Naive B cell (primary cell): Measurements from ENCODE around the gene SMPD3. TPM values are rescaled to one million over a fixed set of nuclear protein-coding genes. Genes with fewer than 3 reads are reported as not detected.

Experiments
- ATAC-seq, 2 donors: fragments of 150-1000 bp; cut with Tn5 transposase; 2 replicates each; pipeline ENCODE4 v1.10.0; 2021; ENCODE audit warnings: low read depth in 2 of 2, mild to moderate bottlenecking in 2 of 2, moderate library complexity in 2 of 2
- DNase-seq: peaks from one replicate; pipeline ENCODE4 v3.0.0; 2022
- H3K27ac Mint-ChIP-seq, 6 donors: one replicate each; pipeline ENCODE4 v1.8.0; 2020 to 2022; ENCODE audit warnings: mild to moderate bottlenecking in 6 of 6, mixed read lengths in 6 of 6, moderate library complexity in 5 of 6, inconsistent platforms in 2 of 6
- H3K27me3 Mint-ChIP-seq, 3 donors: one replicate each; pipeline ENCODE4 v1.8.0; 2021 to 2022; ENCODE audit warnings: mixed read lengths in 3 of 3, mild to moderate bottlenecking in 1 of 3
- H3K36me3 Mint-ChIP-seq, 2 donors: one replicate each; pipeline ENCODE4 v1.8.0; 2020 to 2022; ENCODE audit warnings: mixed read lengths in 2 of 2, inconsistent platforms in 1 of 2, mild to moderate bottlenecking in 1 of 2
- H3K4me1 Mint-ChIP-seq, 3 donors: one replicate each; pipeline ENCODE4 v1.8.0; 2020 to 2022; ENCODE audit warnings: mixed read lengths in 3 of 3, inconsistent platforms in 1 of 3, mild to moderate bottlenecking in 1 of 3, moderate library complexity in 1 of 3
- H3K4me3 Mint-ChIP-seq, 8 donors: one replicate each; pipeline ENCODE4 v1.8.0; 2020 to 2022; ENCODE audit warnings: mild to moderate bottlenecking in 8 of 8, mixed read lengths in 8 of 8, moderate library complexity in 8 of 8, inconsistent platforms in 2 of 8
- H3K9me3 Mint-ChIP-seq, 7 donors: one replicate each; pipeline ENCODE4 v1.8.0; 2020 to 2022; ENCODE audit warnings: mixed read lengths in 7 of 7, mild to moderate bottlenecking in 5 of 7, inconsistent platforms in 2 of 7, moderate library complexity in 1 of 7
- polyA plus RNA-seq, 6 donors: library from polyadenylated mRNA; unstranded; fragments of 300-500 nt; fragmentation: Illumina TruSeq; gene quantifications; one replicate each; pipeline ENCODE4 v1.2.3, GENCODE V29; 2021; ENCODE audit warnings: low read depth in 6 of 6

The SMPD3 gene
- polyA plus RNA-seq, 6 donors from 2014 or later: 0.18 to 2.2 (median 0.41) TPM; not detected in 1

DNA sequence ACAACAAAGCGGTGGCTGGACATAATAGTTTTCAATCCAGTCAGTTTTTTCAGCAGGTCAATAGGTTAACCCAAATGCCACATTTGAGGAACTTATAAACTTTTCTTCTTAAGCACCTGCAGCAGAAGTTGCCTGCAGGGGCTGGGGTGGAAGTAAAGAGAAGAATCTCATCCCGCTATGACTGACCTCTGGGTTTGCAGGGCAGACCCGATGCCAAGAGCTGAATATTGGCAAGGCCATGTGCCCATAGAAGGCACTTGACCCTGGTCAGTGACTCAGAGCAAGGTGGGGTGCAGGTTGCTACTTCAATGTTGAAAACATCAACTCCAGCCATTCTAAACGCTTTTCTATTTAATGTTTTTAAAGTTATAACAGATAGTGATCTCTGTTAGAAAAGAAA, 17.9 kb upstream of the SMPD3 start:
- no peak for DNase-seq
- peak overlapping the region in 2 of 6 donors; percentile 38 to 39 for H3K27ac Mint-ChIP-seq
- H3K27me3 Mint-ChIP-seq: no peaks in the 10 kb centered on the region
- H3K4me1 Mint-ChIP-seq: peaks cover 28 to 41% (median 34%) of the 10 kb centered on the region in 3 donors
- H3K4me3 Mint-ChIP-seq: no peak overlapping the region
- no peak for ATAC-seq
- H3K9me3 Mint-ChIP-seq: peaks cover 0 to 12% (median 6%) of the 10 kb centered on the region in 7 donors
- peaks cover 4 to 16% of the 10 kb centered on the region in 2 donors for H3K36me3 Mint-ChIP-seq

- Mint-ChIP-seq H3K4me3 (peak overlapping the region in 1 of 8 donors; percentile 8), H3K9me3 (peaks cover 0 to 12% (median 6%) of the 10 kb centered on the region in 7 donors), H3K27me3 (peaks cover 0 to 13% (median 8%) of the 10 kb centered on the region in 3 donors), H3K36me3 (peaks cover 4 to 16% of the 10 kb centered on the region in 2 donors), H3K27ac (peak overlapping the region in 2 of 6 donors; percentile 45 to 68), H3K4me1 (peaks cover 11 to 19% (median 15%) of the 10 kb centered on the region in 3 donors)
- ATAC-seq: no peak
- DNase-seq: no peak
Observed at GRCh38 chr16:68463904-68464303, 15.6 kb upstream of the SMPD3 start.

DNA sequence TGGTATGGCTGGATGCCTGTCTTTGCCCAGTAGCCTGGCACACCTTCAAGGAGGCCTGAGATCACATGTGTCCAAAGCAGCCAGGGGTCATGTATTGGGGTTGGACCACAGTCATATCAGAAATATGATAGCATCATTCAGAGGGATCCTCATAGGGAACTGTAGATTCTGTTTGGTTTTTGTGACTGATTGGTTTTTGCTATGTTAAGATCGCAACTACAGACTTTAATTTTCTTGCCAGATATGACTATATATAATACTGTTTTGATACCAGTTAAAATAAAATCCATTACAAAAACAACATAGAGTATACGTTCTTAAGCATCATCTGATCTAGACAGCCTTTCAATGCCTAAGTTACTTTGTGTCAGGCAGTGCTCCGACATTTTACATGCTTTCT, 11.8 kb upstream of the SMPD3 start:
- H3K27me3 Mint-ChIP-seq: peaks cover 0 to 13% (median 8%) of the 10 kb centered on the region in 3 donors
- H3K9me3 Mint-ChIP-seq: peaks cover 0 to 12% (median 6%) of the 10 kb centered on the region in 7 donors
- H3K4me3 Mint-ChIP-seq: no peak overlapping the region
- no peak for DNase-seq
- no peak overlapping the region for H3K27ac Mint-ChIP-seq
- no peak for ATAC-seq
- H3K36me3 Mint-ChIP-seq: peaks cover 4 to 16% of the 10 kb centered on the region in 2 donors
- H3K4me1 Mint-ChIP-seq: no peaks in the 10 kb centered on the region

DNA sequence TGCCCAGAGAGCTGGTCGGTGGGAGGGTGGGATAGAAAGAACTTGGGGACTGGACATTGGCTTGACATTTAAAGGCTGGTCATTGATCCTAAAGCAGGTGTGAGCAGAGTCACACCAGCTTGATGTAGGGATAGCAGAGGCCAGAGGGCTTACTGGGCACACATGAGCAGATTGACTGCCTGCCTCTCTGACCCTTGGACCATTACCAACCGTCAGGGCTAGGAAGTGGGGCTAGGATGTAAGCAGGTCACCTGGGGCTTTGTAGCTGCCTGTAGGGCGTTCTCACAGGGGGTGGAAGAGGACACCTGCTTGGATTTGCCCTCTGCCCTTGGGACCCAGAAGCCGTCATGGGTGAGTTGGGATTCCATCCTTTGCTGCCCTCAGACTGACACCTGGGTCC, 11.1 kb upstream of the SMPD3 start:
- H3K4me3 Mint-ChIP-seq: no peak overlapping the region
- peaks cover 4 to 16% of the 10 kb centered on the region in 2 donors for H3K36me3 Mint-ChIP-seq
- H3K27me3 Mint-ChIP-seq: peaks cover 0 to 13% (median 8%) of the 10 kb centered on the region in 3 donors
- peaks cover 0 to 12% (median 6%) of the 10 kb centered on the region in 7 donors for H3K9me3 Mint-ChIP-seq
- H3K27ac Mint-ChIP-seq: no peak overlapping the region
- DNase-seq (no peak), ATAC-seq (no peak)
- H3K4me1 Mint-ChIP-seq: no peaks in the 10 kb centered on the region

GRCh38 chr16:68458551-68458950, 10.2 kb upstream of the SMPD3 start:
- DNase-seq: no peak
- Mint-ChIP-seq H3K27ac (no peak overlapping the region), H3K9me3 (peaks cover 0 to 9% (median 6%) of the 10 kb centered on the region in 7 donors), H3K4me1 (no peaks in the 10 kb centered on the region), H3K4me3 (no peak overlapping the region), H3K27me3 (peaks cover 0 to 13% (median 8%) of the 10 kb centered on the region in 3 donors), H3K36me3 (peaks cover 4 to 9% of the 10 kb centered on the region in 2 donors)
- ATAC-seq: no peak

DNA sequence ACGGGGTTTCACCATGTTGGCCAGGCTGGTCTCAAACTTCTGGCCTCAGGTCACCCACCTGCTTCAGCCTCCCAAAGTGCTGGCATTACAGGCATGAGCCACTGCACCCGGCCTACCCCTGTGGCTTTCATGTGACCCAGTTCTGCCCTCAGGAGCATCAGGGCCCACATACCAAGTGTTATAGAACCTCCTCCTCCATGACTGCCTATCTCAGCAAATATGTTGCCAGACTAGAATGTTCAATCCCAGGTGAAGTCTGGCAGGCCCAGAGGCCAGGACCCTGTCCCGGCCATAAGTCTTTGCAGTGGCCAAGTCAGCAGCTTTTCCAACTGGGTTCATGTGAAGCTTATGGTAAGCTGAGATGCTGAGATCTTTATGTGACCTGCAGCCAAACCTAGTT, 9.8 kb upstream of the SMPD3 start:
- Mint-ChIP-seq H3K27ac (no peak overlapping the region), H3K4me1 (no peaks in the 10 kb centered on the region), H3K27me3 (peaks cover 0 to 13% (median 8%) of the 10 kb centered on the region in 3 donors), H3K36me3 (peaks cover 4 to 6% of the 10 kb centered on the region in 2 donors), H3K4me3 (no peak overlapping the region), H3K9me3 (peaks cover 0 to 6% (median 4%) of the 10 kb centered on the region in 7 donors)
- no peak for ATAC-seq
- DNase-seq: no peak

DNA sequence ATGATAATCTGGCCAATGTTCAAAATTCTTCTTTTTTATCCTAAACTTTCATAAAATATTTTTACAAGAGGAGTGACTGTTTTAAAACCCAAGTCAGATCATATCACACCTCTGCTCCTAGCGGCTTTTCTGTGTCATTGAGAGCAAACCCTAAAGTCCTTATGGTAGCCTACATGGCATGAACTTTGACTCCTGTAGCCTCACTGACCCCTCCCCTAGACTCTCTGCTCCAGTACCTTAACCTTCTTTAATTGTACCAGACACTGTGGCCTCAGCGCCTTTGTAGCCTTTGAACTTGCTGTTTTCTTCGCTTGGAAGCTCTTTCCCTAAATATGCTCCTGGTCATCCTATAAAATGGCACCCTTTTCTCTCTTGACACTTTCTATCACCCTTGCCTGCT, 7.3 kb upstream of the SMPD3 start:
- no peaks in the 10 kb centered on the region for H3K9me3 Mint-ChIP-seq
- no peaks in the 10 kb centered on the region for H3K4me1 Mint-ChIP-seq
- H3K27me3 Mint-ChIP-seq: peaks cover 0 to 11% (median 5%) of the 10 kb centered on the region in 3 donors
- ATAC-seq (no peak), DNase-seq (no peak)
- no peak overlapping the region for H3K4me3 Mint-ChIP-seq
- no peaks in the 10 kb centered on the region for H3K36me3 Mint-ChIP-seq
- H3K27ac Mint-ChIP-seq: no peak overlapping the region

DNA sequence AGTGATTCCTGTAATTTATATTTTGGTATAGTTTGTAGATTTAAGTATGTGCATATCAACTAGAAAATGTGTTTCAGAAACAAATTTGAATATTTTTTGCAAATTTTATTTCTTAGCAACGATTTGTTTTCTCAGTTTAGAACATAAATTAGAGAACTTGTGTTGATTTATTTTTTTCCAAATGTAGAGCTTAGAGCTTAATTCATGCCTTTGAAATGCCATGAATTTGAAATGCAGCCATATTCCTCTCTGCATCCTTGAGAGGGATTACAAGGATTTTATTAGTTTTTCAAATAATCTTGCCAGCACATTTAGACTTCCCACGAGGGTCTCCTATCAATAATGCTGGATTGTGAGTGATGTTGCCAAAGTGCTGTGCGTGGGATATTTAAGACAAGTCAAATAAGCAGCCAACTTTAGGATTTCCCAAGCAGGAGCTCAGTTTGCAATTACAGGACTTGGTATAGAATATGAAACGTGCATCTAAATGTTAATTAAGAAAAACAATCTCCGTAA, 6.7 kb upstream of the SMPD3 start:
- no peak for ATAC-seq
- H3K27me3 Mint-ChIP-seq: peaks cover 0 to 7% (median 0%) of the 10 kb centered on the region in 3 donors

DNA sequence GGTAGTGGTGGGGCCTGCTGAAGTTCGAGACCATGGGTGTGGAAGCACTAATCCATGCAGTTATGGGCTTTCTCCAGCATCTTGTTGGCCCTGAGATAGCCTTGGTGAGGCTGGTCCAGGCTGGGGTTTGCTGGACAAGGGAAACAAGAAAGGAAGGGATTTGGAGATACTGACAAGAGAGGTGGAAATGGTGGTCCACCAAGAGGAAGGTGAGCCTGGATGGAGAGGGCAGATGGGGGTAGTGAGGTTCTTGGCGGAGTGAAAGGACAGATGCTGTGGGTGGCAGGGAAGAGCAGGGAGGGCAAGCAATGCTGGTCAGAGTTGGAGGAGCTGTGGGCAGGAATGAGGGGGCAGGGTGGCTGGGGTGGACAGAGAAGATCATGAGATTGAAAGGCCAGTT, 5.5 kb upstream of the SMPD3 start:
- Mint-ChIP-seq H3K4me1 (peaks cover 6 to 7% (median 6%) of the 10 kb centered on the region in 3 donors), H3K4me3 (no peak overlapping the region), H3K9me3 (peaks cover 0 to 4% (median 0%) of the 10 kb centered on the region in 7 donors), H3K36me3 (no peaks in the 10 kb centered on the region), H3K27me3 (no peaks in the 10 kb centered on the region), H3K27ac (no peak overlapping the region)
- no peak for DNase-seq
- no peak for ATAC-seq

More for the DNA sequence above, 6.7 kb upstream of the SMPD3 start:
- Mint-ChIP-seq H3K4me3 (no peak overlapping the region), H3K27ac (no peak overlapping the region), H3K4me1 (no peaks in the 10 kb centered on the region), H3K36me3 (no peaks in the 10 kb centered on the region), H3K9me3 (no peaks in the 10 kb centered on the region)
- no peak for DNase-seq

DNA sequence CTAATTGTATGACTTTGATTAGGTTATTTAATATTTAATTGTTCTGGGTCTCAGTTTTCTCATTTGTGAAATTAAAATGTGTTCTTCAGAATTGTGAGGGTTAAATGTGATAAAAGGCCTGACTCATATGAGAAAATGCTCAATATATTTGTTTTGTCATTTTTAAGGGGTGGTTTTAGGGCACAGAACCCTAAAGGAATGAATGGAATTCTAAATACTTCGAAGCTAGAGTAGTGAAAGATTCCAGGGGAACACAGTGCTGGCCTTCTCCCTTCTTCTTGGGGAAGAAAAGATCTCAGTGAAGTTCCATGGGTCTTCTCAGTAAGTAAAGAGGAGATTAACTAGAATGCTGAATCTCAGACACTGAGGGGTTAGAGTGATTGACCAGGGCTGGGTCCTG, 3.9 kb upstream of the SMPD3 start:
- no peak for ATAC-seq

GRCh38 chr16:68451676-68452075, 3.4 kb upstream of the SMPD3 start:
- no peak for ATAC-seq
- Mint-ChIP-seq H3K4me3 (no peak overlapping the region), H3K27me3 (peaks cover 0 to under 1% (median 0%) of the 10 kb centered on the region in 3 donors), H3K9me3 (peaks cover 0 to 9% (median 2%) of the 10 kb centered on the region in 7 donors), H3K27ac (no peak overlapping the region), H3K36me3 (no peaks in the 10 kb centered on the region), H3K4me1 (peaks cover 11 to 24% (median 16%) of the 10 kb centered on the region in 3 donors)
- DNase-seq: no peak

More for the DNA sequence above, 3.9 kb upstream of the SMPD3 start:
- H3K27ac Mint-ChIP-seq: no peak overlapping the region
- no peak overlapping the region for H3K4me3 Mint-ChIP-seq
- H3K4me1 Mint-ChIP-seq: peaks cover 11 to 23% (median 16%) of the 10 kb centered on the region in 3 donors
- H3K9me3 Mint-ChIP-seq: peaks cover 0 to 9% (median 2%) of the 10 kb centered on the region in 7 donors
- H3K36me3 Mint-ChIP-seq: no peaks in the 10 kb centered on the region
- no peaks in the 10 kb centered on the region for H3K27me3 Mint-ChIP-seq
- no peak for DNase-seq

- H3K27ac Mint-ChIP-seq: no peak overlapping the region
- peaks cover 0 to 9% (median 2%) of the 10 kb centered on the region in 7 donors for H3K9me3 Mint-ChIP-seq
- peaks cover 15 to 29% (median 19%) of the 10 kb centered on the region in 3 donors for H3K4me1 Mint-ChIP-seq
- H3K27me3 Mint-ChIP-seq: peaks cover 0 to 6% (median under 1%) of the 10 kb centered on the region in 3 donors
- peak overlapping the region in 2 of 8 donors; percentile 22 to 44 for H3K4me3 Mint-ChIP-seq
- ATAC-seq: no peak
- DNase-seq: no peak
- H3K36me3 Mint-ChIP-seq: no peaks in the 10 kb centered on the region
Observed at GRCh38 chr16:68450741-68451255, 2.5 kb upstream of the SMPD3 start.

- H3K36me3 Mint-ChIP-seq: no peaks in the 10 kb centered on the region
- H3K4me1 Mint-ChIP-seq: peaks cover 15 to 29% (median 19%) of the 10 kb centered on the region in 3 donors
- peak overlapping the region in 2 of 6 donors; percentile 10 to 42 for H3K27ac Mint-ChIP-seq
- ATAC-seq (peak; percentile 5 to 10), DNase-seq (no peak)
- H3K9me3 Mint-ChIP-seq: peaks cover 0 to 9% (median 2%) of the 10 kb centered on the region in 7 donors
- peaks cover 17 to 32% (median 26%) of the 10 kb centered on the region in 3 donors for H3K27me3 Mint-ChIP-seq
- peak overlapping the region in 6 of 8 donors; percentile 59 to 87 (median 80) for H3K4me3 Mint-ChIP-seq
Observed at GRCh38 chr16:68447653-68448359, 502 bp downstream of the SMPD3 start.
